KMS-11 (cell line): Measurements from ENCODE around the gene LRRC4C.

Experiments
- H2AFZ ChIP-seq: fragments of 200-600 bp; sonication (generic); 2 replicates; pipeline ENCODE4 v1.6.1; 2016; ENCODE audit warnings: antibody characterized with exemption, mixed run types, low read depth
- H3K27ac ChIP-seq: fragments of 200-600 bp; sonication (generic); 2 replicates; pipeline ENCODE4 v1.6.1; 2016; ENCODE audit warnings: mild to moderate bottlenecking, mixed run types
- H3K27me3 ChIP-seq: fragments of 200-600 bp; sonication (generic); 2 replicates; pipeline ENCODE4 v1.6.1; 2017; ENCODE audit warnings: mild to moderate bottlenecking, low read depth, mixed run types, moderate library complexity; ENCODE audit not compliant: insufficient read depth
- H3K36me3 ChIP-seq: fragments of 200-600 bp; sonication (generic); 2 replicates; pipeline ENCODE4 v1.6.1; 2017; ENCODE audit warnings: mild to moderate bottlenecking, mixed run types; ENCODE audit not compliant: insufficient read depth
- H3K4me1 ChIP-seq: fragments of 200-600 bp; sonication (generic); 2 replicates; pipeline ENCODE4 v1.6.1; 2016; ENCODE audit warnings: mild to moderate bottlenecking, low read depth, mixed run types; ENCODE audit not compliant: poor library complexity, severe bottlenecking
- H3K4me2 ChIP-seq: fragments of 200-600 bp; sonication (generic); 2 replicates; pipeline ENCODE4 v1.7.0; 2016; ENCODE audit warnings: mild to moderate bottlenecking, mixed run types
- H3K4me3 ChIP-seq: fragments of 200-600 bp; sonication (generic); IDR thresholded peaks from 2 replicates; pipeline ENCODE4 v1.6.1; 2017; ENCODE audit warnings: low read depth, low read length, mixed read lengths; ENCODE audit not compliant: insufficient read depth
- H3K79me2 ChIP-seq: fragments of 200-600 bp; sonication (generic); 2 replicates; pipeline ENCODE4 v1.6.1; 2016; ENCODE audit warnings: low read depth, mixed run types; ENCODE audit not compliant: insufficient read depth
- H3K9ac ChIP-seq: fragments of 200-600 bp; sonication (generic); 2 replicates; pipeline ENCODE4 v1.6.1; 2016; ENCODE audit warnings: mild to moderate bottlenecking, mixed run types
- H4K20me1 ChIP-seq: fragments of 200-600 bp; sonication (generic); 2 replicates; pipeline ENCODE4 v1.6.1; 2016; ENCODE audit warnings: mild to moderate bottlenecking, mixed run types; ENCODE audit not compliant: insufficient read depth
- CTCF ChIP-seq: fragments of 200-600 bp; sonication (generic); conservative IDR thresholded peaks from 2 replicates; pipeline ENCODE4 v1.6.1; 2017; ENCODE audit warnings: low read depth, mild to moderate bottlenecking, antibody characterized with exemption, low read length, moderate library complexity, mixed read lengths

LRRC4C gene

GRCh38 chr11:40274017-40274416, 1185.4 kb downstream of the LRRC4C start:
- H3K9ac ChIP-seq, result no peak overlapping the region
- no peak for TF ChIP-seq CTCF
- no peaks in the 10 kb centered on the region for H3K4me1 ChIP-seq
- H3K36me3 ChIP-seq, result no peaks in the 10 kb centered on the region
- H4K20me1 ChIP-seq, result no peaks in the 10 kb centered on the region
- H3K4me2 ChIP-seq, result no peak overlapping the region
- H3K27me3 ChIP-seq, result no peaks in the 10 kb centered on the region
- H2AFZ ChIP-seq, result no peak overlapping the region
- no peaks in the 10 kb centered on the region for H3K79me2 ChIP-seq
- H3K4me3 ChIP-seq, result no peak overlapping the region
- H3K27ac ChIP-seq, result no peak overlapping the region

GRCh38 chr11:40273192-40273732, 1186.2 kb downstream of the LRRC4C start:
- Histone ChIP-seq H3K27ac (no peak overlapping the region), H3K9ac (no peak overlapping the region)

GRCh38 chr11:40271361-40271760, 1188.1 kb downstream of the LRRC4C start:
- H2AFZ ChIP-seq, result no peak overlapping the region
- H3K4me2 ChIP-seq, result no peak overlapping the region
- H3K27ac ChIP-seq, result no peak overlapping the region
- H3K4me3 ChIP-seq, result no peak overlapping the region
- no peaks in the 10 kb centered on the region for H3K27me3 ChIP-seq
- no peaks in the 10 kb centered on the region for H3K36me3 ChIP-seq
- no peaks in the 10 kb centered on the region for H3K79me2 ChIP-seq
- no peaks in the 10 kb centered on the region for H4K20me1 ChIP-seq
- no peak overlapping the region for H3K9ac ChIP-seq
- no peaks in the 10 kb centered on the region for H3K4me1 ChIP-seq
- TF ChIP-seq CTCF, result no peak

More at GRCh38 chr11:40273192-40273732, 1186.2 kb downstream of the LRRC4C start:
- TF ChIP-seq CTCF, result no peak
- no peak overlapping the region for H2AFZ ChIP-seq
- H3K27me3 ChIP-seq, result no peaks in the 10 kb centered on the region
- H3K4me1 ChIP-seq, result no peaks in the 10 kb centered on the region
- no peak overlapping the region for H3K4me2 ChIP-seq
- no peaks in the 10 kb centered on the region for H3K36me3 ChIP-seq
- H4K20me1 ChIP-seq, result no peaks in the 10 kb centered on the region
- no peak overlapping the region for H3K4me3 ChIP-seq
- H3K79me2 ChIP-seq, result no peaks in the 10 kb centered on the region

- H2AFZ ChIP-seq, result no peak overlapping the region
- no peak for TF ChIP-seq CTCF
Measured at GRCh38 chr11:40269865-40270264, 1189.6 kb downstream of the LRRC4C start.

GRCh38 chr11:40268551-40268950, 1190.9 kb downstream of the LRRC4C start:
- TF ChIP-seq CTCF, result no peak
- no peak overlapping the region for H3K4me2 ChIP-seq
- no peak overlapping the region for H3K27ac ChIP-seq
- H3K4me1 ChIP-seq, result no peaks in the 10 kb centered on the region
- no peaks in the 10 kb centered on the region for H3K27me3 ChIP-seq
- H2AFZ ChIP-seq, result no peak overlapping the region
- H3K4me3 ChIP-seq, result no peak overlapping the region
- no peaks in the 10 kb centered on the region for H3K79me2 ChIP-seq
- no peaks in the 10 kb centered on the region for H3K36me3 ChIP-seq
- no peaks in the 10 kb centered on the region for H4K20me1 ChIP-seq
- H3K9ac ChIP-seq, result no peak overlapping the region

More at GRCh38 chr11:40269865-40270264, 1189.6 kb downstream of the LRRC4C start:
- Histone ChIP-seq H4K20me1 (no peaks in the 10 kb centered on the region), H3K36me3 (no peaks in the 10 kb centered on the region), H3K9ac (no peak overlapping the region), H3K4me2 (no peak overlapping the region), H3K27me3 (no peaks in the 10 kb centered on the region), H3K4me3 (no peak overlapping the region), H3K27ac (no peak overlapping the region), H3K4me1 (no peaks in the 10 kb centered on the region), H3K79me2 (no peaks in the 10 kb centered on the region)
